DOHH2 (cell line): ENCODE measurements around the gene SLC37A1.

Experiments used
- CTCF ChIP-seq: fragments of 200-600 bp; sonication (generic); IDR thresholded peaks from one replicate; pipeline ENCODE4 v1.5.1; 2014; ENCODE audit warnings: antibody characterized with exemption, mild to moderate bottlenecking, low read depth, low read length; ENCODE audit not compliant: poor library complexity, severe bottlenecking
- EZH2phosphoT487 ChIP-seq: fragments of 200-600 bp; sonication (generic); IDR thresholded peaks from 2 replicates; pipeline ENCODE4 v1.6.1; 2017; ENCODE audit warnings: borderline replicate concordance, mild to moderate bottlenecking, antibody characterized with exemption, low read length, moderate library complexity, mixed read lengths

- TF ChIP-seq CTCF (no peak), EZH2phosphoT487 (no peak)
Measured at GRCh38 chr21:42545317-42545716, 31.7 kb downstream of the SLC37A1 start.
